OCI-LY7 (cell line): Measurements from ENCODE around the gene YJU2. TPM values are rescaled to one million over a fixed set of nuclear protein-coding genes. Genes with fewer than 3 reads are reported as not detected.

Experiments
- BruUV-seq: library from RNA; stranded (reverse); fragments of 400-500 nt; replicated peaks from 2 replicates; lab custom pipeline; 2021; lab: Mats Ljungman, UMichigan
- CTCF ChIA-PET: fragments of 300-600 bp; sonication (Branson Sonifier 250); formaldehyde crosslinking; loops from one replicate; lab custom pipeline; 2022; ENCODE audit warnings: antibody characterized with exemption; ENCODE audit not compliant: unreplicated experiment; lab: Charles Lee
- POLR2A ChIA-PET: fragments of 300-600 bp; sonication (Branson Sonifier 250); formaldehyde crosslinking; loops from one replicate; lab custom pipeline; 2022; ENCODE audit warnings: antibody characterized with exemption; lab: Charles Lee
- DNase-seq: peaks from one replicate; pipeline ENCODE4 v3.0.0-alpha.2; 2015; ENCODE audit warnings: low spot score
- H2AFZ ChIP-seq: fragments of 200-600 bp; sonication (generic), shearing (Covaris generic); 2 replicates; pipeline ENCODE4 v1.6.1; 2014; ENCODE audit warnings: mild to moderate bottlenecking, antibody characterized with exemption, low read length, moderate library complexity
- H3K27ac ChIP-seq: fragments of 200-600 bp; sonication (generic); 2 replicates; pipeline ENCODE4 v1.5.1; 2014; ENCODE audit warnings: mixed run types, low read depth, mild to moderate bottlenecking, moderate library complexity, low read length, inconsistent platforms; ENCODE audit not compliant: poor library complexity, severe bottlenecking
- H3K36me3 ChIP-seq: fragments of 200-600 bp; sonication (generic); 2 replicates; pipeline ENCODE4 v1.6.1; 2014; ENCODE audit warnings: mild to moderate bottlenecking, antibody characterized with exemption, low read length, moderate library complexity, mixed read lengths; ENCODE audit not compliant: insufficient read depth
- H3K4me1 ChIP-seq: fragments of 200-600 bp; sonication (generic); 2 replicates; pipeline ENCODE4 v1.5.1; 2014; ENCODE audit warnings: mild to moderate bottlenecking, low read length; ENCODE audit not compliant: insufficient read depth, poor library complexity, severe bottlenecking
- H3K4me2 ChIP-seq: fragments of 200-600 bp; sonication (generic); 2 replicates; pipeline ENCODE4 v1.6.1; 2014; ENCODE audit warnings: mild to moderate bottlenecking, low read length
- H3K4me3 ChIP-seq: fragments of 200-600 bp; sonication (generic); 2 replicates; pipeline ENCODE4 v1.5.1; 2014; ENCODE audit warnings: mild to moderate bottlenecking, low read depth, low read length; ENCODE audit not compliant: poor library complexity, severe bottlenecking
- H3K79me2 ChIP-seq: fragments of 200-600 bp; sonication (generic); 2 replicates; pipeline ENCODE4 v1.6.1; 2016; ENCODE audit warnings: low read depth, mild to moderate bottlenecking, low read length, moderate library complexity, mixed read lengths; ENCODE audit not compliant: insufficient read depth
- H3K9me2 ChIP-seq: fragments of 200-600 bp; sonication (generic); 2 replicates; pipeline ENCODE4 v1.6.1; 2016; ENCODE audit warnings: mild to moderate bottlenecking, low read length, mixed read lengths; ENCODE audit not compliant: insufficient read depth
- H3K9me3 ChIP-seq: fragments of 200-600 bp; sonication (generic); 2 replicates; pipeline ENCODE4 v1.6.1; 2014; ENCODE audit warnings: mild to moderate bottlenecking, mixed run types, low read length, mixed read lengths
- H4K20me1 ChIP-seq: fragments of 200-600 bp; sonication (generic); 2 replicates; pipeline ENCODE4 v1.6.1; 2014; ENCODE audit warnings: mild to moderate bottlenecking, antibody characterized with exemption, low read length, moderate library complexity, mixed read lengths; ENCODE audit not compliant: insufficient read depth
- CTCF ChIP-seq: fragments of 200-600 bp; sonication (generic); conservative IDR thresholded peaks from 2 replicates; pipeline ENCODE4 v1.5.1; 2014; ENCODE audit warnings: mild to moderate bottlenecking, antibody characterized with exemption, low read length, moderate library complexity, mixed read lengths
- EZH2phosphoT487 ChIP-seq: fragments of 200-600 bp; sonication (generic); IDR thresholded peaks from 2 replicates; pipeline ENCODE4 v1.6.1; 2018; ENCODE audit warnings: low read depth, borderline replicate concordance, mild to moderate bottlenecking, mixed run types, antibody characterized with exemption, low read length, moderate library complexity, mixed read lengths
- intact Hi-C: fragments of 100-400 bp; cut with micrococcal nuclease; formaldehyde crosslinking; loops from one replicate; pipeline ENCODE4 v1.10.0; 2022; ENCODE audit not compliant: unreplicated experiment
- total RNA-seq, 2 experiments: library from RNA; depleted of rRNA in 1 of 2; stranded (reverse); fragments of >200 nt in 1 of 2; shearing (Covaris generic) in 1 of 2; gene quantifications; 2 replicates each; pipeline ENCODE4 v1.2.3, GENCODE V29; 2014 to 2022

YJU2 gene
- total RNA-seq, 2 experiments from 2014 or later = 35.0 to 38.2 TPM

- H3K9me2 ChIP-seq = no peaks in the 10 kb centered on the region
- no peak overlapping the region for H2AFZ ChIP-seq
- H3K9me3 ChIP-seq = no peaks in the 10 kb centered on the region
- no peak overlapping the region for H3K4me2 ChIP-seq
- no peak overlapping the region for H3K4me3 ChIP-seq
- BruUV-seq = no TSS peak
- intact Hi-C loops = no loop called here
- no peaks in the 10 kb centered on the region for H3K79me2 ChIP-seq
- CTCF ChIA-PET = interaction anchor here (0.6 kb wide), 1 partner anchor 20 kb away, joined by 3 read pairs; no protein-coding TSS in a partner anchor
- H3K27ac ChIP-seq = no peak overlapping the region
- TF ChIP-seq EZH2phosphoT487 (no peak), CTCF (peak; percentile 79)
- no peaks in the 10 kb centered on the region for H4K20me1 ChIP-seq
- DNase-seq = peak; percentile 65
- POLR2A ChIA-PET = no interaction called here
- no peaks in the 10 kb centered on the region for H3K4me1 ChIP-seq
- no peaks in the 10 kb centered on the region for H3K36me3 ChIP-seq
Observed at GRCh38 chr19:4206818-4207484, 39.9 kb upstream of the YJU2 start.

GRCh38 chr19:4208385-4209094 lies 38.3 kb upstream of the YJU2 start:
- POLR2A ChIA-PET = no interaction called here
- no peak overlapping the region for H3K4me2 ChIP-seq
- H3K79me2 ChIP-seq = no peaks in the 10 kb centered on the region
- CTCF ChIA-PET = interaction anchor here (0.6 kb wide), 1 partner anchor 96 kb away, joined by 4 read pairs; the partner anchor contains the start of gene FSD1
- no peak overlapping the region for H3K4me3 ChIP-seq
- H2AFZ ChIP-seq = no peak overlapping the region
- intact Hi-C loops = no loop called here
- BruUV-seq = no TSS peak
- H4K20me1 ChIP-seq = no peaks in the 10 kb centered on the region
- H3K27ac ChIP-seq = no peak overlapping the region
- TF ChIP-seq CTCF (peak; percentile 78), EZH2phosphoT487 (no peak)
- H3K4me1 ChIP-seq = no peaks in the 10 kb centered on the region
- no peaks in the 10 kb centered on the region for H3K9me3 ChIP-seq
- no peaks in the 10 kb centered on the region for H3K36me3 ChIP-seq
- H3K9me2 ChIP-seq = no peaks in the 10 kb centered on the region
- DNase-seq = peak; percentile 53
